HEK293T (cell line): Measurements from ENCODE around the gene ATP5MC3.
"Not testable (repeated sequence)": the region's sequence is repeated elsewhere in the genome, so short reads cannot be mapped to it uniquely, and the experiment has no call there.

Experiments
- CTCF ChIA-PET: fragments of 350-600 bp; formaldehyde crosslinking; extraction: SDS; loops from one replicate; lab custom pipeline; 2021; ENCODE audit warnings: antibody characterized with exemption, inconsistent platforms; lab: Yijun Ruan, JAX
- POLR2A ChIA-PET: fragments of 350-600 bp; formaldehyde crosslinking; extraction: SDS; loops from one replicate; lab custom pipeline; 2020; ENCODE audit warnings: antibody characterized with exemption, inconsistent platforms; lab: Yijun Ruan, JAX
- DNase-seq: peaks from one replicate; pipeline ENCODE4 v3.0.0; 2012; ENCODE audit warnings: mixed read lengths; ENCODE audit errors: extremely low spot score
- ARNT ChIP-seq: fragments of 450-650 bp; IDR thresholded peaks from 2 replicates; pipeline ENCODE4 v1.6.1; 2017; ENCODE audit warnings: mild to moderate bottlenecking
- BHLHE40 ChIP-seq: fragments of 450-650 bp; IDR thresholded peaks from 2 replicates; pipeline ENCODE4 v1.6.1; 2016; ENCODE audit warnings: mild to moderate bottlenecking, moderate library complexity, borderline replicate concordance
- CTBP1 ChIP-seq: fragments of 450-650 bp; IDR thresholded peaks from 2 replicates; pipeline ENCODE4 v1.6.1; 2016; ENCODE audit warnings: borderline replicate concordance
- ELF4 ChIP-seq: fragments of 450-650 bp; IDR thresholded peaks from 2 replicates; pipeline ENCODE4 v1.6.1; 2017; ENCODE audit warnings: antibody characterized with exemption
- FOXA1 ChIP-seq: fragments of 450-650 bp; IDR thresholded peaks from 2 replicates; pipeline ENCODE4 v1.6.1; 2016; ENCODE audit warnings: mild to moderate bottlenecking
- FOXK2 ChIP-seq: fragments of 450-650 bp; IDR thresholded peaks from 2 replicates; pipeline ENCODE4 v1.6.1; 2016; ENCODE audit warnings: mild to moderate bottlenecking
- FOXM1 ChIP-seq: fragments of 450-650 bp; IDR thresholded peaks from 2 replicates; pipeline ENCODE4 v1.6.1; 2017; ENCODE audit warnings: mild to moderate bottlenecking, borderline replicate concordance
- HDGF ChIP-seq: fragments of 450-650 bp; IDR thresholded peaks from 2 replicates; pipeline ENCODE4 v1.6.1; 2017; ENCODE audit warnings: antibody characterized with exemption, borderline replicate concordance
- L3MBTL2 ChIP-seq: fragments of 450-650 bp; conservative IDR thresholded peaks from 2 replicates; pipeline ENCODE4 v1.6.1; 2016; ENCODE audit warnings: mild to moderate bottlenecking
- LEF1 ChIP-seq: fragments of 450-650 bp; IDR thresholded peaks from 2 replicates; pipeline ENCODE4 v1.6.1; 2017; ENCODE audit warnings: mild to moderate bottlenecking, borderline replicate concordance
- NFRKB ChIP-seq: fragments of 450-650 bp; IDR thresholded peaks from 2 replicates; pipeline ENCODE4 v1.6.1; 2016; ENCODE audit warnings: mild to moderate bottlenecking, moderate library complexity
- PKNOX1 ChIP-seq: fragments of 450-650 bp; IDR thresholded peaks from 2 replicates; pipeline ENCODE4 v1.6.1; 2016
- SP1 ChIP-seq: fragments of 450-650 bp; IDR thresholded peaks from 2 replicates; pipeline ENCODE4 v1.6.1; 2017
- SUZ12 ChIP-seq: fragments of 450-650 bp; IDR thresholded peaks from 2 replicates; pipeline ENCODE4 v1.6.1; 2016; ENCODE audit warnings: mild to moderate bottlenecking
- TARDBP ChIP-seq: fragments of 450-650 bp; IDR thresholded peaks from 2 replicates; pipeline ENCODE4 v1.6.1; 2016
- ZNF384 ChIP-seq: fragments of 450-650 bp; IDR thresholded peaks from 2 replicates; pipeline ENCODE4 v1.6.1; 2016

Gene ATP5MC3

GRCh38 chr2:175181104-175181876, at the start of gene ATP5MC3:
ATP5MC3 (minus strand) TSS chr2:175181710; CDS start chr2:175181393, 317 bp downstream.
- POLR2A ChIA-PET: interaction anchor here (3.0 kb wide), 1 partner anchor 13 kb away, joined by 17 read pairs; the partner anchor contains the start of gene ATF2
- TF ChIP-seq CTBP1 (no peak), ARNT (no peak), LEF1 (no peak), SP1 (no peak), FOXK2 (no peak), ZNF384 (peak; percentile 62), FOXM1 (no peak), TARDBP (no peak), L3MBTL2 (peak; percentile 45; the same call in 1 of the 2 replicates), ELF4 (peak; percentile 20; the same call in 1 of the 2 replicates), SUZ12 (no peak)
- CTCF ChIA-PET: no interaction called here
- peak; percentile 94 for DNase-seq

DNA sequence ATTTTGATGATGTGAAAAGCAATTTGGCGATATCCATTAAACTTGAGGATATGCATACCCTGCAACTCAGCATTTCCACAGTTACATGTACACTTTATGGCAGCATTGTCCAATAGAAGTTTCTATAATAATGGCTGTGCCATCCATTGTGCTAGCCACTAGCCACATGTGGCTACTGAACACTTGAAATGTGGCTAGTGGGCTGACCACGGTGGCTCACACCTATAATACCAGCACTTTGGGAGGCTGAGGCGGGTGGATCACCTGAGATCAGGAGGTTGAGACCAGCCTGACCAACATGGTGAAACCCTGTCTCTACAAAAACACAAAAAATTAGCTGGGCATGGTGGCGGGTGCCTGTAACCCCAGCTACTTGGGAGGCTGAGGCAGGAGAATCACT, 47.1 kb upstream of the ATP5MC3 start:
- CTCF ChIA-PET, POLR2A ChIA-PET, DNase-seq: not testable (repeated sequence)

DNA sequence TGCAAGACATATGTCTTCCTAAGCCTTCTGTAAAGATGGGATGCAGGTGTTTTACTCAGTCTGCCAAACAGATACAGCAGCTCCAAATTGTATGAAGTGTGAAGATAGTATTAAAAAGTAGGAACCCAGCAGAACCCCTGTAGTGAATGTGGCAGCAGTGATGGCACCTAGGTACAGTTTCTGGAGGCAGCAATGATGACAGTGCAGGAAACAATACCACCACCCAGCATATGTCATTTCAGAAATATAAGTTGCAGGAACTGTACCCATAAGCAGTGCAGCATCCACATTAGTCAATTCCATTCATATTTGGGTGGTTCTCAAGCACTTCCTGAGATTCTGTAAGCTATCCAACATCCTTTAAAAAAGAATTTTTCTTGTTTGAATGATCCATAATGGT, 46.7 kb upstream of the ATP5MC3 start:
- CTCF ChIA-PET: no interaction called here
- DNase-seq: no peak
- POLR2A ChIA-PET: no interaction called here
- no peak for TF ChIP-seq ZNF384
- TF ChIP-seq NFRKB: no peak
- TF ChIP-seq ARNT: no peak
- TF ChIP-seq SP1: no peak

GRCh38 chr2:175227393-175227792, 45.9 kb upstream of the ATP5MC3 start:
- no peak for DNase-seq
- ChIA-PET POLR2A (no interaction called here), CTCF (no interaction called here)
- TF ChIP-seq LEF1 (no peak), TARDBP (no peak), FOXM1 (no peak), SP1 (no peak), FOXK2 (no peak), ELF4 (no peak), SUZ12 (no peak), FOXA1 (no peak), ARNT (no peak), ZNF384 (no peak), BHLHE40 (no peak), L3MBTL2 (no peak), CTBP1 (no peak), PKNOX1 (no peak), NFRKB (no peak), HDGF (no peak)

DNA sequence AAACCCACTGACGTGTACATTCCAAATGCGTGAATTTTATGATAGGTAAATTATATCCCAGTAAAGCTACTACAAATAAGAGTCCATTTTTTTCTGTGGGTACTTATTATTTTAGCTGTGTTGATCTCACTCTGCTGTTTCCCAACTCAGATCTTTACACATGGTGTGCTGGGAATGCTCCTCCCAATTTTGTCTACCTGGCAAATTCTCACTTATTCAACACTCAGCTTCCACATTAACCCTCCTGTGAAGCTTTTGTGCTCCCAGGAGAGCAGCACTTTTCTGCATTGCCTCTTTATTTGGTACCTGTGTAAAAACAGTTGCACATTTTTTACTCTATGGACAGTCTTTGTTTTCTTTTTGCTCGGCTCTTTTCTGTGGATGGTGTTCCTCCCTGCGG, 38.6 kb upstream of the ATP5MC3 start:
- POLR2A ChIA-PET: no interaction called here
- CTCF ChIA-PET: no interaction called here
- no peak for DNase-seq
- no peak for TF ChIP-seq TARDBP
- no peak for TF ChIP-seq ZNF384
- no peak for TF ChIP-seq NFRKB
- no peak for TF ChIP-seq HDGF

- TF ChIP-seq TARDBP: no peak
- ChIA-PET POLR2A (no interaction called here), CTCF (no interaction called here)
- DNase-seq: no peak
Observed at GRCh38 chr2:175218551-175218950, 37.0 kb upstream of the ATP5MC3 start.

- ChIA-PET POLR2A (no interaction called here), CTCF (no interaction called here)
- DNase-seq: no peak
- TF ChIP-seq PKNOX1: no peak
- TF ChIP-seq FOXM1: no peak
- no peak for TF ChIP-seq ZNF384
- no peak for TF ChIP-seq CTBP1
- TF ChIP-seq L3MBTL2: no peak
- TF ChIP-seq LEF1: no peak
- no peak for TF ChIP-seq ELF4
- TF ChIP-seq ARNT: no peak
- TF ChIP-seq NFRKB: no peak
- no peak for TF ChIP-seq TARDBP
- TF ChIP-seq HDGF: no peak
Observed at GRCh38 chr2:175207741-175208438, 26.4 kb upstream of the ATP5MC3 start.
